ENCODE measurements around the gene RASAL1. TPM values are rescaled to one million over a fixed set of nuclear protein-coding genes. Genes with fewer than 3 reads are reported as not detected.

The RASAL1 gene
- total RNA-seq, 1 experiment from 2014 or later: not detected

DNA sequence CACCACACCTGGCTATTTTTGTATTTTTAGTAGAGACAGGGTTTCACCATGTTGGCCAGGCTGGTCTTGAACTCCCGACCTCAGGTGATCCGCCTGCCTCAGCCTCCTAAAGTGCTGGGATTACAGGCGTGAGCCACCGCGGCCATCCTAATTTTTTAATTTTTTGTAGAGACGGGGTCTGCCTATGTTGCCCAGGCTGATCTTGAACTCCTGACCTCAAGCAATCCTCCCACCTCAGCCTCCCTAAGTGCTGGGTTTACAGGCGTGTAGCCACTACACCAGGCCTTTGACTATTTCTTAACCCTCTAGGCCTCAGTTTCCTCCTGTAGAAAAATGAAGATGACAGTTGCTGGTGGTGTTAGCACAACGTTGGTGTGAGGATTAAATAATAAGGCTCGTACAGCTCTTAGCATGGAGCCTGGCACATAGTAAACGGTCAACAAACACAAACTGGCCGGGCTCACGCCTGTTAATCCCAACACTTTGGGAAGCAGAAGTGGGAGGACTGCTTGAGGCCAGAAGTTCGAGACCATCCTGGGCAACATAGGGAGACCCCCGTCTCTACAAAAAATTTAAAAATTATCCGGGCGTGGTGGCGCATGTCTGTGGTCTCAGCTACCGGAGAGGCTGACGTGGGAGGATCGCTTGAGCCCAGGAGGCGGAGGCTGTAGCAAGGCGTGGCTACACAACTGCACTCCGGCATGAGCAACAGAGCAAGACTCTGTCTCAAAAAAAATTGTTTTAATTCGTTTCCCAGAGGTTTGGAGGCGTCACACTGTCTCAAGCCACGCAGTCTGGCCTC lies 48.7 kb upstream of the RASAL1 start:
- DNase-seq: no peak
- Histone ChIP-seq H3K36me3 (ENCODE audit: control insufficient read depth, insufficient read depth, low read length) (peaks cover 3% of the 10 kb centered on the region; the same call in 1 of the 2 replicates), H3K27me3 (replicated peaks; ENCODE audit: control insufficient read depth, insufficient read depth, low read length) (no peaks in the 10 kb centered on the region), H3K9me3 (no peaks in the 10 kb centered on the region), H3K4me1 (no peaks in the 10 kb centered on the region), H3K4me3 (ENCODE audit: low read depth, low read length) (peak overlapping the region; percentile 93)
- POLR2A ChIA-PET: interaction anchor here (0.8 to 1.8 kb wide), 2 partner anchors 38 to 46 kb away, joined by 5 to 11 read pairs; partner anchors contain the start of gene TPCN1
- no TSS peak for BruUV-seq (replicated peaks)
- TF ChIP-seq, protein P1, sequence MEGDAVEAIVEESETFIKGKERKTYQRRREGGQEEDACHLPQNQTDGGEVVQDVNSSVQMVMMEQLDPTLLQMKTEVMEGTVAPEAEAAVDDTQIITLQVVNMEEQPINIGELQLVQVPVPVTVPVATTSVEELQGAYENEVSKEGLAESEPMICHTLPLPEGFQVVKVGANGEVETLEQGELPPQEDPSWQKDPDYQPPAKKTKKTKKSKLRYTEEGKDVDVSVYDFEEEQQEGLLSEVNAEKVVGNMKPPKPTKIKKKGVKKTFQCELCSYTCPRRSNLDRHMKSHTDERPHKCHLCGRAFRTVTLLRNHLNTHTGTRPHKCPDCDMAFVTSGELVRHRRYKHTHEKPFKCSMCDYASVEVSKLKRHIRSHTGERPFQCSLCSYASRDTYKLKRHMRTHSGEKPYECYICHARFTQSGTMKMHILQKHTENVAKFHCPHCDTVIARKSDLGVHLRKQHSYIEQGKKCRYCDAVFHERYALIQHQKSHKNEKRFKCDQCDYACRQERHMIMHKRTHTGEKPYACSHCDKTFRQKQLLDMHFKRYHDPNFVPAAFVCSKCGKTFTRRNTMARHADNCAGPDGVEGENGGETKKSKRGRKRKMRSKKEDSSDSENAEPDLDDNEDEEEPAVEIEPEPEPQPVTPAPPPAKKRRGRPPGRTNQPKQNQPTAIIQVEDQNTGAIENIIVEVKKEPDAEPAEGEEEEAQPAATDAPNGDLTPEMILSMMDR (IDR thresholded peaks at IDR 0.05; ENCODE audit: insufficient read depth in 1 of 2, low read depth in 1 of 2, low read length in 1 of 2, severe bottlenecking in 1 of 2, unreplicated experiment in 1 of 2): no peak
- H3K36me3 Mint-ChIP-seq (ENCODE audit: insufficient read depth, unreplicated experiment): peaks cover 73% of the 10 kb centered on the region
- H3K27me3 Mint-ChIP-seq (ENCODE audit: insufficient read depth, unreplicated experiment): no peaks in the 10 kb centered on the region
- H3K27ac Mint-ChIP-seq (ENCODE audit: unreplicated experiment): peak overlapping the region; percentile 88
- CTCF ChIA-PET: interaction anchor here (0.6 to 1.8 kb wide), 3 partner anchors 10 to 711 kb away, joined by 3 to 8 read pairs (median 3); no protein-coding TSS in a partner anchor
- no peaks in the 10 kb centered on the region for H3K9me3 Mint-ChIP-seq (ENCODE audit: unreplicated experiment)
- intact Hi-C loops (cut with micrococcal nuclease; ENCODE audit: unreplicated experiment): no loop called here
- H3K4me1 Mint-ChIP-seq (ENCODE audit: low read depth, unreplicated experiment): peaks cover 14% of the 10 kb centered on the region
- peak overlapping the region; percentile 87 for H3K4me3 Mint-ChIP-seq (ENCODE audit: unreplicated experiment)

DNA sequence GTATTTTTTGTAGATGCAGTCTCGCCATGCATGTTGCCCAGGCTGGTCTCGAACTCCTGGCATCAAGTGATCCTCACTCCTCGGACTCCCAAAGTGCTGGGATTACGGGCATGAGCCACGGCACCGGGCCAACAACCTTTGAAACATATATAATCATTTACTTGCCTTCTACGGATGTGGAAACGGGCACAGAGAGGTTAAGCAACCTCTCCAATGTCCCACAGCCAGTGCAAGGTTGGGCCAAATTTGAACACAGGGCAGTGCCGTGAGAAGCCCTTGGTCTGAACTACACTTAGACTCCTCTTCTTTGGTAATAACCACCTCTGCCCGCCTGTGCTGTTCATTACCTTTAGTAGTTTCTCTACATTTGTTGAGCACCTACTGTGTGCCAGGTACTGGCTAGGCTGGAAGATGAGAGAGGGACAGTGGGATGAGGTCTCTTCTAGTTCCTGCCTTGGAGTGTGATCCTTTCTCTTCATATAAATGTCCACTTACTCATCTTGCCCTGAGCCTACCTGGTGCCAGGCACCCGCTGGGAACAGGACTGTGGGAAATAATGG lies 47.5 kb upstream of the RASAL1 start:
- H3K4me1 Mint-ChIP-seq (ENCODE audit: low read depth, unreplicated experiment): peaks cover 10% of the 10 kb centered on the region
- peaks cover 79% of the 10 kb centered on the region for H3K36me3 Mint-ChIP-seq (ENCODE audit: insufficient read depth, unreplicated experiment)
- H3K27me3 ChIP-seq (replicated peaks; ENCODE audit: control insufficient read depth, insufficient read depth, low read length): no peaks in the 10 kb centered on the region
- H3K27ac Mint-ChIP-seq (ENCODE audit: unreplicated experiment): no peak overlapping the region
- intact Hi-C loops (cut with micrococcal nuclease; ENCODE audit: unreplicated experiment): no loop called here
- no peak for DNase-seq
- no peak overlapping the region for H3K4me3 Mint-ChIP-seq (ENCODE audit: unreplicated experiment)
- TSS peak; percentile 51 for BruUV-seq (replicated peaks)
- no peaks in the 10 kb centered on the region for H3K4me1 ChIP-seq
- H3K9me3 ChIP-seq: no peaks in the 10 kb centered on the region
- CTCF ChIA-PET: interaction anchor here (0.6 kb wide), 1 partner anchor 22 kb away, joined by 4 read pairs; no protein-coding TSS in a partner anchor
- peaks cover 5% of the 10 kb centered on the region for H3K36me3 ChIP-seq (ENCODE audit: control insufficient read depth, insufficient read depth, low read length)
- POLR2A ChIA-PET: no interaction called here
- TF ChIP-seq, protein P1 (IDR thresholded peaks at IDR 0.05; ENCODE audit: insufficient read depth in 1 of 2, low read depth in 1 of 2, low read length in 1 of 2, severe bottlenecking in 1 of 2, unreplicated experiment in 1 of 2): no peak
- H3K9me3 Mint-ChIP-seq (ENCODE audit: unreplicated experiment): no peaks in the 10 kb centered on the region
- H3K27me3 Mint-ChIP-seq (ENCODE audit: insufficient read depth, unreplicated experiment): no peaks in the 10 kb centered on the region
- H3K4me3 ChIP-seq (ENCODE audit: low read depth, low read length): no peak overlapping the region

DNA sequence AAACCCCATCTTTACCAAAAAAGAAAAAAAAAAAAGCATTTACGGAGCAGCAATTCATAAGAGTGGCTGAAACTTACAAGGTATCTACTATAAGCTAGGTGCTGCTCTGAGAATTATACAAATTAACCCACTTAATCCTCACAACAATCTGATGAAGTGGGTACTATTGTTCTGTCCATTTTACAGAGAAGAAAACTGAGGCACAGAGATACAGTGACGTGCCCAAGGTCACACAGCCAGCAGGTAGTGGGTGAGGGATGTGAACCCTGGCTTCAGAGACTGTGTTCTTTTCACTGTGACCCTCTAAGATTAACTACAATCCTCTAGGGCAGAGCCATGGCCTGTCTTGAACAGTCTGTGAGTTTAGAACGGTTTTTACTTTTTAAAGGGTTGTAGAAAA lies 46.4 kb upstream of the RASAL1 start:
- CTCF ChIA-PET: interaction anchor here (0.7 kb wide), 1 partner anchor 33 kb away, joined by 4 read pairs; the partner anchor contains the start of gene CFAP73
- intact Hi-C loops (cut with micrococcal nuclease; ENCODE audit: unreplicated experiment): no loop called here
- peaks cover 5% of the 10 kb centered on the region for H3K36me3 ChIP-seq (ENCODE audit: control insufficient read depth, insufficient read depth, low read length)
- H3K36me3 Mint-ChIP-seq (ENCODE audit: insufficient read depth, unreplicated experiment): peaks cover 84% of the 10 kb centered on the region
- no peak overlapping the region for H3K4me3 Mint-ChIP-seq (ENCODE audit: unreplicated experiment)
- H3K27me3 Mint-ChIP-seq (ENCODE audit: insufficient read depth, unreplicated experiment): no peaks in the 10 kb centered on the region
- POLR2A ChIA-PET: no interaction called here
- H3K4me3 ChIP-seq (ENCODE audit: low read depth, low read length): no peak overlapping the region
- TF ChIP-seq, protein P1 (IDR thresholded peaks at IDR 0.05; ENCODE audit: insufficient read depth in 1 of 2, low read depth in 1 of 2, low read length in 1 of 2, severe bottlenecking in 1 of 2, unreplicated experiment in 1 of 2): no peak
- H3K9me3 Mint-ChIP-seq (ENCODE audit: unreplicated experiment): no peaks in the 10 kb centered on the region
- H3K4me1 ChIP-seq: no peaks in the 10 kb centered on the region
- no peaks in the 10 kb centered on the region for H3K9me3 ChIP-seq
- peaks cover 10% of the 10 kb centered on the region for H3K4me1 Mint-ChIP-seq (ENCODE audit: low read depth, unreplicated experiment)
- no TSS peak for BruUV-seq (replicated peaks)
- no peak for DNase-seq
- no peaks in the 10 kb centered on the region for H3K27me3 ChIP-seq (replicated peaks; ENCODE audit: control insufficient read depth, insufficient read depth, low read length)
- no peak overlapping the region for H3K27ac Mint-ChIP-seq (ENCODE audit: unreplicated experiment)

Measured in Caco-2 (cell line).